GM23338 (cell line): ENCODE data around the gene RAB8B.

Source experiments
- CREB1 ChIP-seq: fragments of 250-450 bp; sonication (Bioruptor Pico); IDR thresholded peaks from 2 replicates; pipeline ENCODE4 v1.5.0; 2020; ENCODE audit warnings: low read depth, mild to moderate bottlenecking, moderate library complexity
- CTCF ChIP-seq, 2 experiments: fragments of 200-600 bp in 1 of 2; sonication (generic) in 1 of 2; conservative IDR thresholded peaks; 2 replicates each; pipeline versions ENCODE4 v1.5.1 to v1.6.1; 2016 to 2017; ENCODE audit warnings: antibody characterized with exemption in 2 of 2, low read depth in 2 of 2, mild to moderate bottlenecking in 2 of 2, moderate library complexity in 1 of 2
- ETS1 ChIP-seq: IDR thresholded peaks from 2 replicates; pipeline ENCODE4 v1.6.1; 2016; ENCODE audit warnings: antibody characterized with exemption
- EZH2 ChIP-seq: fragments of 200-600 bp; sonication (generic); IDR thresholded peaks from one replicate; pipeline ENCODE4 v1.8.0; 2017; ENCODE audit warnings: antibody characterized with exemption, mild to moderate bottlenecking, low read depth; ENCODE audit not compliant: unreplicated experiment
- EZH2phosphoT487 ChIP-seq: fragments of 200-600 bp; sonication (generic); IDR thresholded peaks from one replicate; pipeline ENCODE4 v1.8.1; 2018; ENCODE audit warnings: antibody characterized with exemption; ENCODE audit not compliant: unreplicated experiment
- JUNB ChIP-seq: IDR thresholded peaks from one replicate; pipeline ENCODE4 v1.6.1; 2016; ENCODE audit warnings: antibody characterized with exemption; ENCODE audit not compliant: unreplicated experiment
- NANOG ChIP-seq: IDR thresholded peaks from 2 replicates; pipeline ENCODE4 v1.6.1; 2016; ENCODE audit warnings: antibody characterized with exemption, borderline replicate concordance
- POLR2AphosphoS5 ChIP-seq: IDR thresholded peaks from 2 replicates; pipeline ENCODE4 v1.6.1; 2016; ENCODE audit warnings: antibody characterized with exemption, low read depth
- REST ChIP-seq: IDR thresholded peaks from one replicate; pipeline ENCODE4 v1.6.1; 2018; ENCODE audit warnings: antibody characterized with exemption; ENCODE audit not compliant: unreplicated experiment
- STAT1 ChIP-seq: IDR thresholded peaks from one replicate; pipeline ENCODE4 v1.6.1; 2016; ENCODE audit warnings: antibody characterized with exemption; ENCODE audit not compliant: unreplicated experiment
- ZNF114 ChIP-seq: fragments of 250-450 bp; sonication (Bioruptor Pico); IDR thresholded peaks from 2 replicates; pipeline ENCODE4 v1.5.0; 2020; ENCODE audit warnings: mild to moderate bottlenecking, moderate library complexity
- ZNF331 ChIP-seq: fragments of 250-450 bp; sonication (Bioruptor Pico); IDR thresholded peaks from 2 replicates; pipeline ENCODE4 v1.5.0; 2020; ENCODE audit warnings: low read depth, mild to moderate bottlenecking, moderate library complexity
- ZNF462 ChIP-seq: fragments of 250-450 bp; sonication (Bioruptor Pico); IDR thresholded peaks from 2 replicates; pipeline ENCODE4 v1.5.0; 2020; ENCODE audit warnings: mild to moderate bottlenecking, moderate library complexity

GRCh38 chr15:63140936-63141335 is 48.5 kb upstream of the RAB8B start:
- no peak for TF ChIP-seq REST
- TF ChIP-seq NANOG, result no peak
- no peak for TF ChIP-seq CTCF (conservative IDR thresholded peaks at IDR 0.05; ENCODE audit: low read depth in 2 of 2)
- no peak for TF ChIP-seq JUNB
- TF ChIP-seq ETS1, result no peak
- no peak for TF ChIP-seq EZH2phosphoT487
- TF ChIP-seq POLR2AphosphoS5, result no peak
- TF ChIP-seq EZH2, result no peak
- no peak for TF ChIP-seq ZNF114 (CRISPR knock-in tag)
- TF ChIP-seq CREB1, result no peak
- no peak for TF ChIP-seq ZNF331 (CRISPR knock-in tag)
- TF ChIP-seq STAT1, result no peak
- no peak for TF ChIP-seq ZNF462 (CRISPR knock-in tag)
